ENCODE results near the gene SYT17. TPM values are rescaled to one million over a fixed set of nuclear protein-coding genes. Genes with fewer than 3 reads are reported as not detected.

Gene SYT17
- total RNA-seq, 2 donors from 2014 or later: 0.22 to 1.8 TPM

- Histone ChIP-seq H3K36me3 (no peaks in the 10 kb centered on the region), H3K9me3 (no peaks in the 10 kb centered on the region)
Observed at GRCh38 chr16:19315889-19316433, 147.9 kb downstream of the SYT17 start.

GRCh38 chr16:19316846-19317245 lies 148.8 kb downstream of the SYT17 start:
- no peaks in the 10 kb centered on the region for H3K36me3 ChIP-seq
- no peaks in the 10 kb centered on the region for H3K27me3 ChIP-seq
- H3K4me3 ChIP-seq: no peak overlapping the region
- TF ChIP-seq, protein P1, sequence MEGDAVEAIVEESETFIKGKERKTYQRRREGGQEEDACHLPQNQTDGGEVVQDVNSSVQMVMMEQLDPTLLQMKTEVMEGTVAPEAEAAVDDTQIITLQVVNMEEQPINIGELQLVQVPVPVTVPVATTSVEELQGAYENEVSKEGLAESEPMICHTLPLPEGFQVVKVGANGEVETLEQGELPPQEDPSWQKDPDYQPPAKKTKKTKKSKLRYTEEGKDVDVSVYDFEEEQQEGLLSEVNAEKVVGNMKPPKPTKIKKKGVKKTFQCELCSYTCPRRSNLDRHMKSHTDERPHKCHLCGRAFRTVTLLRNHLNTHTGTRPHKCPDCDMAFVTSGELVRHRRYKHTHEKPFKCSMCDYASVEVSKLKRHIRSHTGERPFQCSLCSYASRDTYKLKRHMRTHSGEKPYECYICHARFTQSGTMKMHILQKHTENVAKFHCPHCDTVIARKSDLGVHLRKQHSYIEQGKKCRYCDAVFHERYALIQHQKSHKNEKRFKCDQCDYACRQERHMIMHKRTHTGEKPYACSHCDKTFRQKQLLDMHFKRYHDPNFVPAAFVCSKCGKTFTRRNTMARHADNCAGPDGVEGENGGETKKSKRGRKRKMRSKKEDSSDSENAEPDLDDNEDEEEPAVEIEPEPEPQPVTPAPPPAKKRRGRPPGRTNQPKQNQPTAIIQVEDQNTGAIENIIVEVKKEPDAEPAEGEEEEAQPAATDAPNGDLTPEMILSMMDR (IDR thresholded peaks at IDR 0.05): no peak
- no peaks in the 10 kb centered on the region for H3K9me3 ChIP-seq
- H3K4me1 ChIP-seq: no peaks in the 10 kb centered on the region
- H3K27ac ChIP-seq: no peak overlapping the region
- DNase-seq (ENCODE audit: low spot score): no peak

More at GRCh38 chr16:19315889-19316433, 147.9 kb downstream of the SYT17 start:
- Histone ChIP-seq H3K27ac (no peak overlapping the region), H3K4me3 (no peak overlapping the region), H3K4me1 (no peaks in the 10 kb centered on the region), H3K27me3 (no peaks in the 10 kb centered on the region)
- DNase-seq (ENCODE audit: low spot score): no peak
- TF ChIP-seq, protein P1 (IDR thresholded peaks at IDR 0.05): no peak

Other genes starting within 250 kb of the SYT17 start
- 10 to 100 TPM; 35.9 to 49.6 TPM for gene SMG1, start 241.8 kb upstream of the SYT17 start, total RNA-seq
- gene TMC7, start 184.3 kb upstream of the SYT17 start, total RNA-seq: under 1 TPM; 0.56 to 0.63 TPM
- 10 to 100 TPM; 19.6 to 27.3 TPM for gene COQ7, start 100.6 kb upstream of the SYT17 start, total RNA-seq
- gene ITPRIPL2, start 54.3 kb upstream of the SYT17 start, total RNA-seq: 10 to 100 TPM; 17.5 to 40.2 TPM
- gene CLEC19A, start 117.5 kb downstream of the SYT17 start, total RNA-seq: not detected
- under 1 TPM in 1 of 2 donors, not detected in 1; 0.16 TPM for gene TMC5, start 249.6 kb downstream of the SYT17 start, total RNA-seq

Data from right atrium auricular region (tissue), 2 donors.